Measurements from ENCODE around the gene RAB44.

DNA sequence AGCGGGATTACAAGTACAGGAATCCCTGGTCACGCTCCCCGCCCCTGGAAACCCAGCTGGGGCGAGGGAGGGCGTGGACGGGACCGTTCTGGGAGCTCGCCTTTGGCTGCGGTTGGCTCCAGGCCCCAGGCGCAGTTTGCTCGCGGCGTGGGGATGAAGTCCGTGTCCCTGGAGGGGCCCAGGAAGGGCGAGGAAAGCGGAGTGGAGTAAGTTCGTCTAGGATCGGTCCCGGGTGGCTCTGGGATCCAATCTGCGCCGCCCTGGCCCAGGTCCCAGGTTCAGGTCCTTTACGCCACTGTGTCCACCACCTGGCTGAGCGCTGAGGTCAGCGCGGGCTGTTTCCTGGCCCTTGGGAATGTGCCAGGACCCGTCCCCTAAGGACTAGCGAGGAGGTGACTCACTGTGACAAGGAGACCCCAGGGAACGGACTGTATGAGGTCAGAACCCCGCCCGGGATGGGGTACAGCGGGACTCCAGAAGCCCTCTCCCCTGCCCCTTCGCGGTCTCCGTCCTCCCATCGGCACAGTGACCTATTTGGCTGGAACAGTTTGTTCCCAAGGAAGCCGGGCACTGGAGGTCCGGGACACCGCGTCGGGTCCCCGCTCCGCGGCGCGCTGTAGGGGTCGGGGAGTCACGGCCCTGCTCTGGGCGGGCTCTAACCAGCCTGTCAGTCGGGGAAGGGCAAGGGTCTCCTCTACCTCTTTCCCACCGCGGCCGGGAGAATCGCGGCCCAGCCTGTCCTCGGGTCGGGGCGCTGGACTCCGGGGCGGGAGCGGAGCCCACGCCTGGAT is 18.4 kb upstream of the RAB44 start:
- TF ChIP-seq, protein P1, sequence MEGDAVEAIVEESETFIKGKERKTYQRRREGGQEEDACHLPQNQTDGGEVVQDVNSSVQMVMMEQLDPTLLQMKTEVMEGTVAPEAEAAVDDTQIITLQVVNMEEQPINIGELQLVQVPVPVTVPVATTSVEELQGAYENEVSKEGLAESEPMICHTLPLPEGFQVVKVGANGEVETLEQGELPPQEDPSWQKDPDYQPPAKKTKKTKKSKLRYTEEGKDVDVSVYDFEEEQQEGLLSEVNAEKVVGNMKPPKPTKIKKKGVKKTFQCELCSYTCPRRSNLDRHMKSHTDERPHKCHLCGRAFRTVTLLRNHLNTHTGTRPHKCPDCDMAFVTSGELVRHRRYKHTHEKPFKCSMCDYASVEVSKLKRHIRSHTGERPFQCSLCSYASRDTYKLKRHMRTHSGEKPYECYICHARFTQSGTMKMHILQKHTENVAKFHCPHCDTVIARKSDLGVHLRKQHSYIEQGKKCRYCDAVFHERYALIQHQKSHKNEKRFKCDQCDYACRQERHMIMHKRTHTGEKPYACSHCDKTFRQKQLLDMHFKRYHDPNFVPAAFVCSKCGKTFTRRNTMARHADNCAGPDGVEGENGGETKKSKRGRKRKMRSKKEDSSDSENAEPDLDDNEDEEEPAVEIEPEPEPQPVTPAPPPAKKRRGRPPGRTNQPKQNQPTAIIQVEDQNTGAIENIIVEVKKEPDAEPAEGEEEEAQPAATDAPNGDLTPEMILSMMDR (IDR thresholded peaks at IDR 0.05): no peak
- TF ChIP-seq POLR2AphosphoS5 (IDR thresholded peaks at IDR 0.05; ENCODE audit: low read depth, low read length) (no peak; the same call in 1 of the 2 replicates), SIN3A (IDR thresholded peaks at IDR 0.05; ENCODE audit: borderline replicate concordance, insufficient read depth, low read depth, low read length) (no peak; the same call in 1 of the 2 replicates)
